Omental fat pad (tissue), 4 donors: ENCODE data around the gene SLC2A13. TPM values are rescaled to one million over a fixed set of nuclear protein-coding genes. Genes with fewer than 3 reads are reported as not detected.
A peak's percentile ranks its signal among the peaks of the same experiment; 100 is the strongest.
"Not testable (repeated sequence)": the region's sequence is repeated elsewhere in the genome, so short reads cannot be mapped to it uniquely, and the experiment has no call there.

Experiments
- ATAC-seq: fragments of 150-250 bp; one replicate; pipeline ENCODE4 v1.9.1; 2016; ENCODE audit warnings: mild to moderate bottlenecking, moderate library complexity; ENCODE audit not compliant: low FRiP score
- DNase-seq: peaks from one replicate; pipeline ENCODE4 v3.0.0-alpha.2; 2019; ENCODE audit warnings: low spot score
- total RNA-seq, 4 donors: library from RNA; depleted of rRNA; stranded (reverse); fragments of >200 nt; gene quantifications; one replicate each; pipeline ENCODE4 v1.1.0, GENCODE V29; 2016
- TF ChIP-seq, protein P1 (sequence below), 3 donors: fragments of 450-650 bp; IDR thresholded peaks; one replicate each; pipeline ENCODE4 v1.5.1; 2016 to 2017; ENCODE audit warnings: antibody characterized with exemption in 3 of 3, mild to moderate bottlenecking in 3 of 3, moderate library complexity in 2 of 3

Gene SLC2A13
- total RNA-seq, 4 donors from 2014 or later = 11.6 to 25.9 (median 15.6) TPM

DNA sequence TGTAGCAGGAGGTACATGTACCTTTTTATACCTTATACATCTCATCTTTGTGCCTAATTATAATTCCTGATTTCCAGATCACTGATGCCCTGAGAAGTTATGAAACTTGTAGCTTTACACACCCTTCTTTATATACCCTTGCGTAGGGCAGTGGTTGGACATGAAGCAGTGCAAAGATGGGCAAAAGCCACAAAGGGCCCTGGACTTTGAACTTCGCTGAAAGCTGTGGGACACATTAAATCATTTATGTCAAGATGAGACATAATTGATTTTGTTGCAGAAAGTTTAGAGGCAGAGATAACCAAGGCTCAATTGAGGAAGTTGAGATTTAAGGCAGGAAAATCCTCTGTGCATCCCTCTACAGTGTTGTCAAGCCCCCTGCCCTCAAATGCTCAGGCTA is 170.0 kb downstream of the SLC2A13 start:
- ATAC-seq (no peak), DNase-seq (no peak)
- TF ChIP-seq, protein P1, sequence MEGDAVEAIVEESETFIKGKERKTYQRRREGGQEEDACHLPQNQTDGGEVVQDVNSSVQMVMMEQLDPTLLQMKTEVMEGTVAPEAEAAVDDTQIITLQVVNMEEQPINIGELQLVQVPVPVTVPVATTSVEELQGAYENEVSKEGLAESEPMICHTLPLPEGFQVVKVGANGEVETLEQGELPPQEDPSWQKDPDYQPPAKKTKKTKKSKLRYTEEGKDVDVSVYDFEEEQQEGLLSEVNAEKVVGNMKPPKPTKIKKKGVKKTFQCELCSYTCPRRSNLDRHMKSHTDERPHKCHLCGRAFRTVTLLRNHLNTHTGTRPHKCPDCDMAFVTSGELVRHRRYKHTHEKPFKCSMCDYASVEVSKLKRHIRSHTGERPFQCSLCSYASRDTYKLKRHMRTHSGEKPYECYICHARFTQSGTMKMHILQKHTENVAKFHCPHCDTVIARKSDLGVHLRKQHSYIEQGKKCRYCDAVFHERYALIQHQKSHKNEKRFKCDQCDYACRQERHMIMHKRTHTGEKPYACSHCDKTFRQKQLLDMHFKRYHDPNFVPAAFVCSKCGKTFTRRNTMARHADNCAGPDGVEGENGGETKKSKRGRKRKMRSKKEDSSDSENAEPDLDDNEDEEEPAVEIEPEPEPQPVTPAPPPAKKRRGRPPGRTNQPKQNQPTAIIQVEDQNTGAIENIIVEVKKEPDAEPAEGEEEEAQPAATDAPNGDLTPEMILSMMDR (IDR thresholded peaks at IDR 0.05) = no peak

DNA sequence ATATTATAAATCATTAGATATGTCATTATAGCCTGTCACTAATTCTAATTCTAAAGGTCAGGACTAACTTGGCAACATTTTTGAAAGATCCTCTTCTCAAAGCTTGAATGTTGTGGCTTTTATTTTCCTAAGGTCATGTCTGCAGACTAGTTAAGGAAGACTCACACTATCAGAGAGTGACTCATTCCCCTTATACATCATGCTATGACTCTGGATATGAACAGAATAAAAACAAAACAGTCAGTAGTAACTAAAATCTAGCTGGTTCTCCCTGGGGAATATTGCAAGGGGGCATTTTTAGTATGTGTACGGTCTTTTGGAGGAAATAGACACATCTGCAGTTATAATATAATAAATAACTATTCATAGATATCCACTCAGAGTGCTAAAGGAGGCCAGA is 170.6 kb downstream of the SLC2A13 start:
- TF ChIP-seq, protein P1 (IDR thresholded peaks at IDR 0.05) = no peak
- no peak for DNase-seq
- peak; percentile 42 for ATAC-seq

DNA sequence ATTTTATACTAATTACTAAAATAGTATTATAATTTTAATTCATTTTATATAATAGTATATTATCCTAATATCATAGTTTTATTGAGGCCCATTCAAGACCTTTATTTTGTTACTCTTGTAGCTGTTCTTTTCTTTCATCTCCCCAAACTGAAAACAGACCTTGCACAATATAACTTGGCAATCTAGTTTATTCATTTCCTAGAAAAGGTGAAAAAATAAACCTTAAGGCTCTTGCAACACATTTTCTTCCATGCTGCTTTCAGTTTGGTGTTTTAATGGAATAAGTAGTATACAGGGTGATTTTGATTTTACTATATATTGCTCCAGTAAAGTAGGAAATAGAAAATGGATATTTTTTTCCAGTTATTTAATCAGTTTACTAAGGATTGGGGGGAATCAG is 174.0 kb downstream of the SLC2A13 start:
- TF ChIP-seq, protein P1 (IDR thresholded peaks at IDR 0.05) = no peak
- no peak for DNase-seq
- peak; percentile 57 for ATAC-seq

DNA sequence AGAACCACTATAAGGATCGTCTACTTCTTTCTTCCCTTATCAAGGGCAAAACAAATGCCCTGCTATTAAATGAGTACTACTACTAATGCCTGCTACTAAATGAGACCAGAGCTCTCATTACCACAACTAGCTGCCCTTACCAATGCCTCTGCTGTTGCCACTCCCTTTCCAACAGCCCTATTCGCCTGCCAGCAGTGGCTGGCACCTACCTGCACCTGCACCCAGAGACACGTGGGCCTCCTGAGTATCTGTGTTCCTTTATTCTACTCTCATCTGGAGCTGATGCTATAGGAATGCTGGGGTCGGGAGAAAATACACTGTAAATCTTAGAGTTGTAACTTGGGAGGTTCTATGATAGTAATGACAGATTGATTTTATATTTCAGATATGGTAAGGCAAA is 174.7 kb downstream of the SLC2A13 start:
- TF ChIP-seq, protein P1 (IDR thresholded peaks at IDR 0.05) = no peak
- DNase-seq (no peak), ATAC-seq (peak; percentile 30)

DNA sequence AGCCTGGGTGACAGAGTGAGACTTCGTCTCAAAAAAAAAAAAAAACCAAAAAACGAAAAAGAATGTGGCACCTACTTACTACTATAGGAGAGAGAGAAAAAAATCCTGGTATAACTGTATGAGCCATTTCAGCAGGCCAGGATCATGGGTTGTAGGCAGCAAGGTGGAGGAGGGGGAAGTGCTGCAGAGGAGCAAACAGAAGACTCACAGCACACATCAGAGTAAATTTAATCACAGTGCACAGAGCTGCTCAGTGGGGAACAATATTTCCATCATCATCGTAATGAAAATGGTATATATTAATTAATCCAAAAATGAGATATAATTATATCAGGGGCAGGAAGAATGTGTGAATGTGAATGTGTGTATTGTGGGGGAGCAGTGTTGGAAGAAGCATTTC is 175.8 kb downstream of the SLC2A13 start:
- DNase-seq (no peak), ATAC-seq (no peak)
- TF ChIP-seq, protein P1 (IDR thresholded peaks at IDR 0.05) = no peak

DNA sequence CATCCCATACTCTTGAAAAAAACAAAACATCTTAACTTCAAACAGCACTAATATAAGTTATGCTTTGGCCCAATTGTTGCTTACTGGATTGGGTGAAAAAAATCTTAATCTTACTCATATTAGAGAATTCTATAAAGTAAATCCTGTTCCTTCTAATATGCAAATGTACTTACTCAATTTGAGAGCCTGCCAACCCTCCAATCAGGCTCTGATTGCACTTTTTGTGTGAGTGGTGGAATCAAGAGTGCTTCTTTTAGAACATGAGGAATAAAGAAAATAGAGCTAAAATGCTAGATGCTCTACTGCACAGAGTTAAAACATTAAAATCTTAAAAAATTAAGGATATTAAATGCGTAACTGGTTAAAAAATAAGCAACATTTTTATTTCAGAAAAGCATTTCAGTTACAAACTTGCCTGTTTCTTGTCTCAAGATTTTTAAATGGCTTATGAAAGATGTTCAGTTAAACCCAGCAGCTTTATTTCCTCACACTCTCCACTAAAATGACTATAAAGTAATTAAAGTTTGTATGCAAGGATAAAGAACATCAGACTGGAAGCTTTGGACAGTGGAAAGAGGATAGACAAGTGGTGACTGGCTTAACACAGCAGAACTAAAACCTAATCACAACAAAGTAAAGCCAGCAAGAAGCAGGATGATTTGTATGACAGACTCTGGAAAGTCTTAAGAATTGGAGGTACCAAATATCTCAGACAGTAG is 177.5 kb downstream of the SLC2A13 start:
- DNase-seq = no peak
- no peak for ATAC-seq

DNA sequence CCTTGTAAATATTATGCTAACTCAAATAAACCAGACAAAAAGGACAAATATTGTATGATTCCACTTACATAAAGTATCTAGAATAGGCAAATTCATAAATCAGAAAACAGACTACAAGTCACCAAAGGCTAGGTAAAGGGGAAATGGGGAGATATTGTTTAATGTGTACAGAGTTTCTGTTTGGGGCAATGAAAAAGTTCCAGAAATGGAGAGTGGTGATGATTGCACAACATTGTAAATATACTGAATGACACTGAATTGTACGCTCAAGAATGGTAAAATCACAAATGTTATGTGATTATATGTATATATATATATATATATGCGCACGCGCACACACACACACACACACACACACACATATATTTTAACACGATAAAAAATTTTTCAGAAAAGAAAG is 182.5 kb downstream of the SLC2A13 start:
- ATAC-seq = no peak
- no peak for DNase-seq
- TF ChIP-seq, protein P1 (IDR thresholded peaks at IDR 0.05) = no peak

More for the DNA sequence above, 177.5 kb downstream of the SLC2A13 start:
- TF ChIP-seq, protein P1 (IDR thresholded peaks at IDR 0.05) = no peak

DNA sequence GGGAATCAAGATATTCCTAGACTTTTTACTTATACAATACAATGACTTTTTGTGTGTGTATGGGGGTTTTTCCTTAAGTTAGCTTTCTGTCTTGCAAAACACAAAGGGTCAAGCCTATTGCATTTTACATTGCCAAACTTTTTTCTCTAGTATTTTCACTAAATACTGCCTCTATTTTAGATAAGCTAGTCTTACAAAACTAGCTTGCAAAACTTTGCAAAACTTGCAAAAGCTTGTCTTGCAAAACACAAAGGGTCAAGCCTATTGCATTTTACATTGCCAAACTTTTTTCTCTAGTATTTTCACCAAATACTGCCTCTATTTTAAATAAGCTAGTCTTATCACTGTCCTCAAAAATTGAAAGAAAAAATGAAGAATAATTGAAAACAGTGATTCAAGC is 183.3 kb downstream of the SLC2A13 start:
- not testable (repeated sequence) for ATAC-seq, DNase-seq
